AG10803 (cell line): ENCODE data around the gene P2RY8.

Experiments used
- DNase-seq: peaks from one replicate; pipeline ENCODE4 v3.0.0; 2010; ENCODE audit warnings: low read depth
- H3K4me3 ChIP-seq: 2 replicates; pipeline ENCODE4 v1.5.1; 2011; ENCODE audit warnings: mild to moderate bottlenecking, low read length, control low read depth
- TF ChIP-seq, protein P1 (sequence below): conservative IDR thresholded peaks from 2 replicates; pipeline ENCODE4 v1.5.1; 2011; ENCODE audit warnings: mild to moderate bottlenecking, low read length, control low read depth, inconsistent platforms

Gene P2RY8

DNA sequence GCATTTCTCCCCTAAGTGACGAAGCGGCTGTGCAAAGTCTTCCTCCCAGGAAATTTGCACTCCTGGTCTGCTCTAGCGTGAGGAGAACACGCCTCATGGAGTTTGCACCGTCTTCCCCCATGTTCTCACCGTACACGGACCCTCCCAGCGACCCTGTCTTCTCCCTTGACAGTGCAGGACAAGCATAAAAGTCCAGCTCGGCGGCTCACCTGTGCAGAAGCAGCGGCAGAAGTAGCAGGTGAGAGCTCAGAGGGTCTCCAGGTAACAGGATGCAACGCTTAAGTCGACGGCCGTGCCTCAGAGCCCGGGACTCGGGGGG, 314 bp downstream of the P2RY8 start:
- H3K4me3 ChIP-seq = no peak overlapping the region
- DNase-seq = no peak
- TF ChIP-seq, protein P1, sequence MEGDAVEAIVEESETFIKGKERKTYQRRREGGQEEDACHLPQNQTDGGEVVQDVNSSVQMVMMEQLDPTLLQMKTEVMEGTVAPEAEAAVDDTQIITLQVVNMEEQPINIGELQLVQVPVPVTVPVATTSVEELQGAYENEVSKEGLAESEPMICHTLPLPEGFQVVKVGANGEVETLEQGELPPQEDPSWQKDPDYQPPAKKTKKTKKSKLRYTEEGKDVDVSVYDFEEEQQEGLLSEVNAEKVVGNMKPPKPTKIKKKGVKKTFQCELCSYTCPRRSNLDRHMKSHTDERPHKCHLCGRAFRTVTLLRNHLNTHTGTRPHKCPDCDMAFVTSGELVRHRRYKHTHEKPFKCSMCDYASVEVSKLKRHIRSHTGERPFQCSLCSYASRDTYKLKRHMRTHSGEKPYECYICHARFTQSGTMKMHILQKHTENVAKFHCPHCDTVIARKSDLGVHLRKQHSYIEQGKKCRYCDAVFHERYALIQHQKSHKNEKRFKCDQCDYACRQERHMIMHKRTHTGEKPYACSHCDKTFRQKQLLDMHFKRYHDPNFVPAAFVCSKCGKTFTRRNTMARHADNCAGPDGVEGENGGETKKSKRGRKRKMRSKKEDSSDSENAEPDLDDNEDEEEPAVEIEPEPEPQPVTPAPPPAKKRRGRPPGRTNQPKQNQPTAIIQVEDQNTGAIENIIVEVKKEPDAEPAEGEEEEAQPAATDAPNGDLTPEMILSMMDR = no peak

DNA sequence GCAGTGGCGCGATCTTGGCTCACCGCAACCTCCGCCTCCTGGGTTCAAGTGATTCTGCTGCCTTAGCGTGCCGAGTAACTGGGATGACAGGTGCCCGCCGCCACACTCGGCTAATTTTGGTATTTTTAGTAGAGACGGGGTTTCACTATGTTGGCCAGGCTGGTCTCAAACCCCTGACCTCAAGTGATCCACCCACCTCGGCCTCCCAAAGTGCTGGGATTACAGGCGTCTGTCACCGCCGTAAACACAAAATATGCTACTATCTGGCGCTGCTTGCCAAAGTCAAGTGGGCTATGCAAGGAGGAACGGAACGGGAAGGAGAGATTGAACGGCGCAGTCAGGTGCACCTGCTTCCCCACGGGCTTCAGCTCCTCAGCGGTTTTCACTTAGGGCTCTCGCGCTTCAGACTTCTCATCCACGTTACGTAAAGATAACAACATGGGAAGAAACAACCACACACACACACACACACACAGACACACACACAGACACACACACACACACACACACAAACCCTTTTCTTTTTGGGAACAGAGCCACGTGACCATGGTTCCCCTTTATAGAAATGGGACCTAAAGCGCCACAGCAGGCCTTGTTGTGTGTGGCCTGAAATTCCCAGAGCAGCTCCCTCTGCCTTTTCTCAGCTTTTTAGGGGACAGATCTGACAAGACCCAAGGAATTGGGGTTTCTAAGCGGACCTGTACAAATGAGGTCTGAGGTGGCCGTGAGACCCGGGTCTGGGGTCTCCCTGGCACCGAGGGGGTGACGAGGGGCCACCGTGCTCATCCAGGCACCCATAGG, 1.5 kb downstream of the P2RY8 start:
- TF ChIP-seq, protein P1 = no peak
- DNase-seq = no peak
- no peak overlapping the region for H3K4me3 ChIP-seq

DNA sequence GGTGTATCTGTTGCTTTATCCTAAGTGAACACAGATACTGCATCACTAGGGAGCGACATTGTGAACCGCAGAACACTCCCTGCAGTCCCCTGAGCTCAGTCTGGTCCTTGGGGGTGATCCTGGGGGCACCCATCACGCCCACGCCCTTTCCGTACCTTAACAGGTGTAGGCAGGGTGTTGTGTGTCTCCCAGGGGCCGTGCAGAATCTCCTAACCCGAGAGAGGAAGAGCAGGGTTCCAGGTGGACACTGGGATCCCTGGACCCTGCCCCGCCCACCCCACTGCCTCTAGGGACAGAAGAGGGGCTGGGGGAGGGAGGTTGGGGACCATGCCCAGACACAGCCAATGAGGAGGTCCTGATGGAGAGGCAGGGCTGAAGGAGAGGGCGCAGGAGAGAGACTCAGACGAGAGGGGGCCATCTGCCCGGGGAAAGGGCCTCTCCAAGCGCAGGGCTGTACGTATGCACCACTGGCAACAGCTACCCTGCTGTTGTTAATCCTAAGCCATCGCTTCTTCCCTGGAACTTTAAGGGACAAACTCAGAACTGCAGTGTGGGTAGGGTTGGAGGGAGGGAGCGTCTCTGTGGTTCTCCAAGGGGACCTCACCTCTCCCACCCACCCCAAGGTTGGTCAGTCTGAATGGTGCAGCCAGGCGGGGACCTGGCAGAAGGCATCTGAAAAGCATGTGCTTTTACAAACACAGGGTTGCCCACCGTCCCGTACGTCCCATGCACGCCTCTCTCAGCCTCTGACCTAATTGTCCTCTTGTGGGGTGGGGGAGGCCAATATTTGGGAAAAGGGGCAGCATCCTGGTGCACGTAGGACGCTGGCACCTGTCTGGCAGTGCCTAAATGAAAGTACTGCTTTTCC, 2.5 kb downstream of the P2RY8 start:
- no peak for DNase-seq
- TF ChIP-seq, protein P1 = no peak
- no peak overlapping the region for H3K4me3 ChIP-seq

DNA sequence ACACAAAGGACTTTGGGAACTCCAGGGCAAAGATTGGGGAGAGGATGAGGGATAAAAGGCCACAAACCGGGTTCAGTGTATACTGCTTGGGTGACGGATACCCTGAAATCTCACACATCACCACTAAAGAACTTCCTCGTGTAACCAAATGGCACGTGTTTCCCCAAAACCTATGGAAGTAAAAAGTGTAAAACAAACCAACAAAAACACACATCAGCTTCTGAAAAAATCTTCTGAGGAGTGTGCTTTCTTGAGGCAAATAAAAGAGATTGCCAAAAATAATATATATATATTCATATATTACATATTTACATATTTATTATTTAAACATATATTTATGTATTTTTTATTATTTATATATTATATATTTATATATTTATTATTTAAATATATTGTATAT, 3.9 kb downstream of the P2RY8 start:
- H3K4me3 ChIP-seq = no peak overlapping the region
- no peak for DNase-seq
- TF ChIP-seq, protein P1 = no peak

DNA sequence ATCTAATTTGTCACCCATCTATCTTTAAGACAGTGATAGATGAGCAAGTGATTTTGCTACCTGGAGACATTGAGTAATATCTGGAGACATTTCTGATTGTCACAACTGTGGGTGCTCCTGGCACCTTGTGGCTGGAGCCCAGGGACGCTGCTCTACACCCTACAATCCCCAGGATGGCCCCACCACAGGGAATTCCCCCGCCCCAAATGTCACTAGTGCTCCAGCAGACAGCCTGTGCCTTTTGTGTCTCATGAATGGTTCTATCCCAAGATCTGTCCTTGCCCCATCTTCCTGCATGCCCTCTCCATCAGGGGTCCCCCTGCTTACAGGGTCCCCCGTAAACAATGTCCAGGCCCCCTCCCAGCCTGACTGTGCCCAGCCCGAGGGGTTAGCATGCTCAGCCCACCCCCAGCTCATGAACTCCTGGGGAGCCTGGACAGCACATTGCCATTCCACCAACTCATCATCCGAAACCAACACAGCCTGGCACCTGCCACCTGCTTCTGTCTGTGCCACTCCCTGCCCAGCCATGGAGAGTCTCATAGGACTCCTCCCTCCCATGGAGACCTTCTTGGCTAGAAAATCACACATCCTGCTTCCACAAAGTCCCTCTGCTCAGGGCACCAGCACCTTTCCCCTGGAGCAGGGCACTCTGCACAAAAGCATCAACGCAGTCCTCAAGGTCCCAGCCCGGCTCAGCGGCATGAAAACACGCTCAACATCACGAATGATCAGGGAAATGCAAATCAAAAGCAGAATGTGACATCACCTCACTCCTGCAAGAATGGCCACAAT, 5.7 kb downstream of the P2RY8 start:
- H3K4me3 ChIP-seq = no peak overlapping the region
- TF ChIP-seq, protein P1 = no peak
- no peak for DNase-seq

DNA sequence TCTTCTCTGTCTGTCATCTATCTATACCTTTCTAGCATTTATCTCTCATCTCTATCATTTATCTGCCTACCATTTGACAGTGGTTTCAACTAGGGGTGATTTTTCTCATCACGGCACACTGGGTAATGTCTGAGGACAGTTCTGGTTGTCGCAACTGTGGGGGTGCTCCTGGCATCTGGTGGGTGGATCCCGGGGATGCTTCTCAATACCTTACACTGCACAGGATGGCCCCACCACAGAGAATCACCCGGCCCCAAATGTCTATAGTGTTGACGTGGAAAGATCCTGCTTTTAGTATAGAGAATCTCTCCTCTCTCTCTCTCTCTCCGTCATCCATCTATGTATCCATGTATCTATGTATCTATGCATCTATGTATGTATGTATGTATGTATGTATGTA, 7.2 kb downstream of the P2RY8 start:
- no peak overlapping the region for H3K4me3 ChIP-seq
- TF ChIP-seq, protein P1 = no peak
- DNase-seq = no peak
